Lower leg skin (tissue), 3 donors: ENCODE data around the gene ANKRD36B.
"Not testable (repeated sequence)": the region's sequence is repeated elsewhere in the genome, so short reads cannot be mapped to it uniquely, and the experiment has no call there.

Experiments used
- POLR2A ChIP-seq, 2 donors: fragments of 450-650 bp; IDR thresholded peaks; one replicate each; pipeline ENCODE4 v1.6.1; 2016 to 2017; ENCODE audit warnings: antibody characterized with exemption in 2 of 2, mild to moderate bottlenecking in 1 of 2, moderate library complexity in 1 of 2
- TF ChIP-seq, protein P1 (sequence below), 3 donors: fragments of 450-650 bp; IDR thresholded peaks; one replicate each; pipeline ENCODE4 v1.5.1; 2016; ENCODE audit warnings: antibody characterized with exemption in 3 of 3, mild to moderate bottlenecking in 3 of 3, moderate library complexity in 2 of 3

DNA sequence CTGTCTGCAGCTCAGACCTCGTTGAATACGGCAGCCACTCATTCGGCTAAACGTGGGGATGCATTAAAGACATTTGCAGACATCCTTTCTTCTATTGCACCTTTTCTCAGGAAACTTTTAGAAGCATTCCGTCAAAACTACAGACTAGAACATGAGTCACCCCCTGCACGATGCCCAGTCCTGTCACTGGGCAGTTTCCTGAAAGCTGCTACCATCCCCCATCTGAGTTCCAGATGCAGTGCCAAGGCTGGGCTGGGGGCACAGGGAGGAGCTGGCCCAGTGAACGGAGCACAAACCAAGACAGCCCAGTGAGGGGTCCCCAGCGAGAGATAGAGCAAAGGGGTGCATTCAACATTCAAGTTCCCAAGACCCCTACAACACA lies 36.4 kb upstream of the ANKRD36B start:
- not testable (repeated sequence) for TF ChIP-seq POLR2A (IDR thresholded peaks at IDR 0.05)
- TF ChIP-seq, protein P1, sequence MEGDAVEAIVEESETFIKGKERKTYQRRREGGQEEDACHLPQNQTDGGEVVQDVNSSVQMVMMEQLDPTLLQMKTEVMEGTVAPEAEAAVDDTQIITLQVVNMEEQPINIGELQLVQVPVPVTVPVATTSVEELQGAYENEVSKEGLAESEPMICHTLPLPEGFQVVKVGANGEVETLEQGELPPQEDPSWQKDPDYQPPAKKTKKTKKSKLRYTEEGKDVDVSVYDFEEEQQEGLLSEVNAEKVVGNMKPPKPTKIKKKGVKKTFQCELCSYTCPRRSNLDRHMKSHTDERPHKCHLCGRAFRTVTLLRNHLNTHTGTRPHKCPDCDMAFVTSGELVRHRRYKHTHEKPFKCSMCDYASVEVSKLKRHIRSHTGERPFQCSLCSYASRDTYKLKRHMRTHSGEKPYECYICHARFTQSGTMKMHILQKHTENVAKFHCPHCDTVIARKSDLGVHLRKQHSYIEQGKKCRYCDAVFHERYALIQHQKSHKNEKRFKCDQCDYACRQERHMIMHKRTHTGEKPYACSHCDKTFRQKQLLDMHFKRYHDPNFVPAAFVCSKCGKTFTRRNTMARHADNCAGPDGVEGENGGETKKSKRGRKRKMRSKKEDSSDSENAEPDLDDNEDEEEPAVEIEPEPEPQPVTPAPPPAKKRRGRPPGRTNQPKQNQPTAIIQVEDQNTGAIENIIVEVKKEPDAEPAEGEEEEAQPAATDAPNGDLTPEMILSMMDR (IDR thresholded peaks at IDR 0.05) = not testable (repeated sequence)
